ENCODE measurements around the gene PGA4. TPM values are rescaled to one million over a fixed set of nuclear protein-coding genes. Genes with fewer than 3 reads are reported as not detected.

Gene PGA4
- polyA plus RNA-seq, 1 of the 3 experiments (the other 2 are of a cell fraction), result not detected

- no peak for DNase-seq
- H4K20me1 ChIP-seq (ENCODE audit: insufficient read depth), result no peaks in the 10 kb centered on the region
- no peaks in the 10 kb centered on the region for H3K27me3 ChIP-seq (ENCODE audit: insufficient read depth)
- ChIA-PET CTCF (interaction anchor here (1.0 to 3.4 kb wide), 3 partner anchors 22 to 92 kb away, joined by 4 to 11 read pairs (median 4); no protein-coding TSS in a partner anchor), POLR2A (no interaction called here)
- no peaks in the 10 kb centered on the region for H3K4me1 ChIP-seq (ENCODE audit: control insufficient read depth in 1 of 2, insufficient read depth in 2 of 2, low read depth in 1 of 2, low read length in 1 of 2)
- no peak for TF ChIP-seq GATA2 (CRISPR knock-in tag; IDR thresholded peaks at IDR 0.05)
- no peak for TF ChIP-seq NFIC (IDR thresholded peaks at IDR 0.05; ENCODE audit: borderline replicate concordance)
- no peak for TF ChIP-seq CTCF (IDR thresholded peaks at IDR 0.05)
- TF ChIP-seq CHD2 (IDR thresholded peaks at IDR 0.05; ENCODE audit: low read length, partially characterized antibody), result no peak
- no peak for TF ChIP-seq NRF1 (IDR thresholded peaks at IDR 0.05; ENCODE audit: low read depth, low read length)
- no peak for TF ChIP-seq SIN3A (IDR thresholded peaks at IDR 0.05; ENCODE audit: borderline replicate concordance, low read depth, low read length)
- TF ChIP-seq RCOR1 (IDR thresholded peaks at IDR 0.05; ENCODE audit: low read length), result no peak
- TF ChIP-seq PBX3 (IDR thresholded peaks at IDR 0.05), result no peak
- TF ChIP-seq MEF2A (IDR thresholded peaks at IDR 0.05; ENCODE audit: borderline replicate concordance, low read depth), result no peak
- no peak for TF ChIP-seq FOSL2 (IDR thresholded peaks at IDR 0.05; ENCODE audit: borderline replicate concordance, low read depth)
- no peak for TF ChIP-seq EP300 (IDR thresholded peaks at IDR 0.05; ENCODE audit: borderline replicate concordance in 1 of 2, low read depth in 1 of 2, low read length in 1 of 2)
- no peak for TF ChIP-seq FOXM1 (IDR thresholded peaks at IDR 0.05; ENCODE audit: low read depth)
- no peak for TF ChIP-seq RAD21 (IDR thresholded peaks at IDR 0.05; ENCODE audit: low read length)
- no peak for TF ChIP-seq ELF1 (IDR thresholded peaks at IDR 0.05)
- no peak for TF ChIP-seq MXI1 (IDR thresholded peaks at IDR 0.05; ENCODE audit: low read depth, low read length)
- WGBS (ENCODE audit: low lambda C conversion rate), result 83% methylated on average over 12 of the region's 12 CpGs
- no peaks in the 10 kb centered on the region for H3K9me3 ChIP-seq
- H3K9me2 ChIP-seq, result no peaks in the 10 kb centered on the region
- no peak overlapping the region for H2AFZ ChIP-seq (ENCODE audit: low read depth)
- no peak overlapping the region for H3K4me2 ChIP-seq
- H3K36me3 ChIP-seq (replicated peaks in 1 of 2; ENCODE audit: control insufficient read depth in 1 of 2, insufficient read depth in 2 of 2, low read length in 1 of 2), result no peaks in the 10 kb centered on the region
- H3K79me2 ChIP-seq (ENCODE audit: insufficient read depth), result no peaks in the 10 kb centered on the region
- H3K9ac ChIP-seq, result no peak overlapping the region
- H3K27ac ChIP-seq (ENCODE audit: low read depth in 2 of 2, low read length in 1 of 2), result no peak overlapping the region
- H3K4me3 ChIP-seq (ENCODE audit: low read depth in 2 of 2, low read length in 1 of 2), result no peak overlapping the region
- no peaks in the 10 kb centered on the region for H3F3A ChIP-seq (replicated peaks; ENCODE audit: insufficient read depth)
These were observed 58.0 kb downstream of the PGA4 start for GRCh38 chr11:61279934-61280659.
